Gastroesophageal sphincter (tissue), 4 donors: ENCODE results near the gene PRSS3. TPM values are rescaled to one million over a fixed set of nuclear protein-coding genes. Genes with fewer than 3 reads are reported as not detected.

Experiments
- ATAC-seq: fragments of 150-250 bp; one replicate; pipeline ENCODE4 v1.9.1; 2016; ENCODE audit warnings: mild to moderate bottlenecking, moderate library complexity
- H3K27ac ChIP-seq, 4 donors: fragments of 200-600 bp; sonication (generic) in 3 of 4; 1 replicate in 3 of 4; 2 replicates in 1 of 4; pipeline ENCODE4 v1.5.1; 2016 to 2019
- H3K27me3 ChIP-seq: fragments of 200-600 bp; sonication (generic); one replicate; pipeline ENCODE4 v1.5.1; 2019
- H3K36me3 ChIP-seq, 2 donors: fragments of 200-600 bp; sonication (generic); one replicate each; pipeline ENCODE4 v1.5.1; 2019; ENCODE audit warnings: control low read depth in 1 of 2
- H3K4me1 ChIP-seq, 3 donors: fragments of 200-600 bp; sonication (generic); 1 replicate in 2 of 3; 2 replicates in 1 of 3; pipeline ENCODE4 v1.5.1; 2016 to 2019; ENCODE audit warnings: control low read depth in 2 of 3
- H3K4me3 ChIP-seq, 2 donors: fragments of 200-600 bp; sonication (generic); one replicate each; pipeline ENCODE4 v1.5.1; 2019; ENCODE audit warnings: mild to moderate bottlenecking in 1 of 2, moderate library complexity in 1 of 2
- H3K9me3 ChIP-seq, 3 donors: fragments of 200-600 bp; sonication (generic); one replicate each; pipeline ENCODE4 v1.5.1; 2017 to 2019; ENCODE audit warnings: control low read depth in 2 of 3
- CTCF ChIP-seq, 4 experiments: fragments of 200-600 bp in 2 of 4; fragments of 450-650 bp in 2 of 4; sonication (generic) in 1 of 4; IDR thresholded peaks; one replicate each; pipeline ENCODE4 v1.5.1; 2017 to 2019; ENCODE audit warnings: antibody characterized with exemption in 4 of 4, mild to moderate bottlenecking in 2 of 4, moderate library complexity in 2 of 4
- EP300 ChIP-seq: sonication (generic); formaldehyde crosslinking; IDR thresholded peaks from one replicate; pipeline ENCODE4 v1.6.1; 2017; ENCODE audit warnings: antibody characterized with exemption, mild to moderate bottlenecking
- POLR2A ChIP-seq, 2 donors: fragments of 450-650 bp; IDR thresholded peaks; one replicate each; pipeline ENCODE4 v1.6.1; 2017; ENCODE audit warnings: antibody characterized with exemption in 2 of 2, mild to moderate bottlenecking in 2 of 2, moderate library complexity in 1 of 2
- POLR2AphosphoS5 ChIP-seq: sonication (generic); formaldehyde crosslinking; IDR thresholded peaks from one replicate; pipeline ENCODE4 v1.6.1; 2017; ENCODE audit warnings: antibody characterized with exemption
- WGBS, 2 donors: methylation state at CpG; one replicate each; pipeline ENCODE4 v1.1.5; 2018; ENCODE audit warnings: low coverage in 1 of 2; 5-methylcytosine and 5-hydroxymethylcytosine counted together
- total RNA-seq, 4 donors: library from RNA; depleted of rRNA; stranded (reverse); fragments of >200 nt; gene quantifications; one replicate each; pipeline ENCODE4 v1.1.0, GENCODE V29; 2016

Gene PRSS3
- total RNA-seq, 4 donors from 2014 or later = 1.2 to 3.6 (median 2.2) TPM; not detected in 1

DNA sequence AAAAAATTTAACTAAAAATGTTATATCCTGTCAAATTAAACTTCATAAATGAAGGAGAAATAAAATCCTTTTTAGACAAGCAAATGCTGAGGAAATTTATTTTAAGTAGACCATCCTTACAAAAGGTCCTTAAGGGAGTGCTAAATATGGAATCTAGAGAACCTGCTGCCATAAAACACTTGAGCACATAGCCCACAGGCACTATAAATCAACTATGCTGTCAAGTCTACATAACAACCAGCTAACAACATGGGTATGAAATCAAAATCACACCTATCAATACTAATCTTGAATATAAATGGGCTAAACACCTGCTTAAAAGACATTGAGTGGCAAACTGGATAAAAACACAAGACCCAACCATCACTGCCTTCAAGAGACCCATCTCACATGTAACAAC is 15.1 kb upstream of the PRSS3 start:
- Histone ChIP-seq H3K9me3 (no peaks in the 10 kb centered on the region), H3K4me1 (no peaks in the 10 kb centered on the region), H3K27me3 (no peaks in the 10 kb centered on the region), H3K4me3 (no peak overlapping the region), H3K36me3 (no peaks in the 10 kb centered on the region), H3K27ac (no peak overlapping the region)
- ATAC-seq = no peak
- TF ChIP-seq EP300 (no peak), POLR2A (IDR thresholded peaks at IDR 0.05) (no peak), POLR2AphosphoS5 (no peak), CTCF (IDR thresholded peaks at IDR 0.05) (no peak)

DNA sequence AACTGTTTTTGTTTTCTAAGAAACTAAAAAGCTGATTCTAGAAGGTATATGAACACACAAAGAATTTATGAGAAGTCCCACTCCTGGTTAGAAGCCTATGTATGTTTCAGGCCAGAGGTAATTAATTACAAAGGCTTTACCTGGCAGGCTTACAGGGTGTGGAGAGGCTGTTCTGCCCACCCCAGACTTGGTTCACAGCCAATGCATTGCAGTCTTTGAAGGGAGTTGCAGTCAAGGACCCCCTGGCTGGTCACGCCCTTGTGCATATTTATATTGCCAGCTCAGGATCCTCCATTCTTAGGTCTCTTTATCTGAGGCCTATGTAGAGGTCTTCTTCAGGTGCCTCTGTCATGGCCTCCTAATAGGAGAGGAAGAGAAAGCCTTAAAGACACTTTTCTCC is 13.6 kb upstream of the PRSS3 start:
- Histone ChIP-seq H3K9me3 (no peaks in the 10 kb centered on the region), H3K4me3 (no peak overlapping the region), H3K27ac (no peak overlapping the region), H3K27me3 (no peaks in the 10 kb centered on the region), H3K4me1 (no peaks in the 10 kb centered on the region), H3K36me3 (no peaks in the 10 kb centered on the region)
- no peak for TF ChIP-seq POLR2A (IDR thresholded peaks at IDR 0.05)
- TF ChIP-seq POLR2AphosphoS5 = no peak
- no peak for TF ChIP-seq EP300
- no peak for TF ChIP-seq CTCF (IDR thresholded peaks at IDR 0.05)
- 92% methylated on average over 1 of the region's 1 CpG; no CpG with 5 or more reads in 1 of the 2 donors for WGBS, 2 donors
- ATAC-seq = no peak

- WGBS, 2 donors = 42 to 49% methylated on average over 4 of the region's 4 CpGs
- no peaks in the 10 kb centered on the region for H3K9me3 ChIP-seq
- TF ChIP-seq POLR2AphosphoS5 (no peak), CTCF (IDR thresholded peaks at IDR 0.05) (no peak), POLR2A (IDR thresholded peaks at IDR 0.05) (no peak), EP300 (no peak)
- H3K27me3 ChIP-seq = no peaks in the 10 kb centered on the region
- no peaks in the 10 kb centered on the region for H3K4me1 ChIP-seq
- H3K36me3 ChIP-seq = no peaks in the 10 kb centered on the region
- no peak overlapping the region for H3K27ac ChIP-seq
- no peak for ATAC-seq
- H3K4me3 ChIP-seq = no peak overlapping the region
Measured at GRCh38 chr9:33782395-33783152, 12.8 kb upstream of the PRSS3 start.

DNA sequence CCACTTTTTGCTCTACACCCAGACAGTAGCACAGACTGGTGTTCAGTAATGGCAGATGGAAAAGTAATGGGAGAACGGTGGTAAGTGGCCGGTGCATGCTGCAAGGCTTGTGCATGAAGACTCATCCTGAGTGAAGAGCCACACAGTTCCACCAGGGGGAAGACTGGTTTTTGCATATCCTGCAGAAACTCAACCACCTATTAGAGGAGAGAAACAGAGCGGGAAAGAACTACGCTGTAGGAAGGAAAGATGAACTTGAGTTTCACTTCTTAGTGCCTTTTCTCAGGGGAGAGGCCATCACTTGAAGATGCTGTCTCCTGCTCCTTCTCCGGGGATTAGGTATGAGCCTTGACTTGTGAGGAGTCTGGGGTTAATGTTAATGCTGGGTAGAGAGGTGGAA is 9.4 kb upstream of the PRSS3 start:
- Histone ChIP-seq H3K27ac (no peak overlapping the region), H3K27me3 (no peaks in the 10 kb centered on the region), H3K4me3 (no peak overlapping the region), H3K4me1 (no peaks in the 10 kb centered on the region), H3K36me3 (no peaks in the 10 kb centered on the region), H3K9me3 (no peaks in the 10 kb centered on the region)
- 63 to 68% methylated on average over 4 to 5 of the region's 5 CpGs for WGBS, 2 donors
- ATAC-seq = no peak
- TF ChIP-seq CTCF (IDR thresholded peaks at IDR 0.05) (no peak), POLR2AphosphoS5 (no peak), EP300 (no peak)

- TF ChIP-seq POLR2A (IDR thresholded peaks at IDR 0.05) (no peak), EP300 (no peak), POLR2AphosphoS5 (no peak), CTCF (IDR thresholded peaks at IDR 0.05) (no peak)
- H3K36me3 ChIP-seq = no peaks in the 10 kb centered on the region
- H3K4me1 ChIP-seq = no peaks in the 10 kb centered on the region
- no peaks in the 10 kb centered on the region for H3K27me3 ChIP-seq
- no peak for ATAC-seq
- H3K4me3 ChIP-seq = no peak overlapping the region
- H3K9me3 ChIP-seq = no peaks in the 10 kb centered on the region
- WGBS, 2 donors = 100% methylated on average over 1 of the region's 2 CpGs
- H3K27ac ChIP-seq = no peak overlapping the region
Measured at GRCh38 chr9:33786681-33787080, 8.7 kb upstream of the PRSS3 start.
